Esophagus squamous epithelium (tissue), 4 donors: ENCODE data around the gene ILK.

ENCODE experiments used
- POLR2A ChIP-seq, 4 donors: fragments of 450-650 bp; IDR thresholded peaks; one replicate each; pipeline ENCODE4 v1.6.1; 2017; ENCODE audit warnings: antibody characterized with exemption in 4 of 4, mild to moderate bottlenecking in 4 of 4, moderate library complexity in 3 of 4
- TF ChIP-seq, protein P1 (sequence below), 6 experiments: fragments of 450-650 bp in 4 of 6; fragments of 200-600 bp in 2 of 6; sonication (generic) in 2 of 6; IDR thresholded peaks; one replicate each; pipeline ENCODE4 v1.5.1; 2016 to 2019; ENCODE audit warnings: antibody characterized with exemption in 6 of 6, mild to moderate bottlenecking in 4 of 6, moderate library complexity in 4 of 6

DNA sequence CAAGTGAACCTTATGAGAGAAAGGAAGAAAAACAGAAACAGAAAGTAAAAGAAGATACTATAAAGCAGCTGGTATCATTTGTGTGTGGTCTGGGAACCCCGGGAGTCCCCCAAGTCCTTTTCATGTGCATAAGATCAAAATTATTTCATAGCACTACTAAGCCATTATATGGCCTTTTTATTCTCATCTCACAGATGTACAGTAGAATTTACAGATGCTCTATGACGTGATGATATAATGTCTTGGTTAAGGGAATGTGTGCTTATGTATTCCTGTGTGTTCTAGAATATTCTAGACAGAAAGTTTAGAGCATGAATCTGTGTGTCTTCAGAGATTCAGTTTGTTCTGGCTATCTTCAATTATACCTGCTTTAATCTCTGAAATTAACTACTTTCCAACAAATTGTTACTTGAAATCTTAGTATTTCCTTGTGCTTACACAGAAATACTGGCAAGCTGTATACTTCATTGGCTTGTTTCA lies 24.2 kb downstream of the ILK start:
- TF ChIP-seq, protein P1, sequence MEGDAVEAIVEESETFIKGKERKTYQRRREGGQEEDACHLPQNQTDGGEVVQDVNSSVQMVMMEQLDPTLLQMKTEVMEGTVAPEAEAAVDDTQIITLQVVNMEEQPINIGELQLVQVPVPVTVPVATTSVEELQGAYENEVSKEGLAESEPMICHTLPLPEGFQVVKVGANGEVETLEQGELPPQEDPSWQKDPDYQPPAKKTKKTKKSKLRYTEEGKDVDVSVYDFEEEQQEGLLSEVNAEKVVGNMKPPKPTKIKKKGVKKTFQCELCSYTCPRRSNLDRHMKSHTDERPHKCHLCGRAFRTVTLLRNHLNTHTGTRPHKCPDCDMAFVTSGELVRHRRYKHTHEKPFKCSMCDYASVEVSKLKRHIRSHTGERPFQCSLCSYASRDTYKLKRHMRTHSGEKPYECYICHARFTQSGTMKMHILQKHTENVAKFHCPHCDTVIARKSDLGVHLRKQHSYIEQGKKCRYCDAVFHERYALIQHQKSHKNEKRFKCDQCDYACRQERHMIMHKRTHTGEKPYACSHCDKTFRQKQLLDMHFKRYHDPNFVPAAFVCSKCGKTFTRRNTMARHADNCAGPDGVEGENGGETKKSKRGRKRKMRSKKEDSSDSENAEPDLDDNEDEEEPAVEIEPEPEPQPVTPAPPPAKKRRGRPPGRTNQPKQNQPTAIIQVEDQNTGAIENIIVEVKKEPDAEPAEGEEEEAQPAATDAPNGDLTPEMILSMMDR (IDR thresholded peaks at IDR 0.05): no peak
- TF ChIP-seq POLR2A (IDR thresholded peaks at IDR 0.05): no peak
